ENCODE data around the gene OR5M3. TPM values are rescaled to one million over a fixed set of nuclear protein-coding genes. Genes with fewer than 3 reads are reported as not detected.

Gene OR5M3
- total RNA-seq: not detected

GRCh38 chr11:56473252-56473651 lies at the start of gene OR5M3:
TSS of gene OR5M3 (minus strand) at chr11:56473352. CDS start at chr11:56470497, 2,855 bp downstream.

GRCh38 chr11:56491270-56491669 lies 18.1 kb upstream of the OR5M3 start, which contains the start of gene OR5M8:
TSS of gene OR5M8 (minus strand) at chr11:56491370. CDS start at chr11:56491370, 0 bp downstream.

Other genes with a start within 250 kb of the OR5M3 start
- not detected for gene OR5T2, start 239.1 kb downstream of the OR5M3 start, total RNA-seq
- not detected for gene OR5T3, start 221.1 kb downstream of the OR5M3 start, total RNA-seq
- not detected for gene OR5T1, start 199.2 kb downstream of the OR5M3 start, total RNA-seq
- not detected for gene OR8H1, start 181.1 kb downstream of the OR5M3 start, total RNA-seq
- not detected for gene OR8K3, start 158.2 kb downstream of the OR5M3 start, total RNA-seq
- gene OR8K1, start 127.3 kb downstream of the OR5M3 start, total RNA-seq: not detected
- not detected for gene OR8J1, start 119.1 kb downstream of the OR5M3 start, total RNA-seq
- not detected for gene OR8U1, start 97.7 kb downstream of the OR5M3 start, total RNA-seq
- not detected for gene OR5AL1, start 60.7 kb downstream of the OR5M3 start, total RNA-seq
- not detected for gene OR5M8, start 18.0 kb upstream of the OR5M3 start, total RNA-seq
- gene OR5M11, start 69.9 kb upstream of the OR5M3 start, total RNA-seq: not detected
- gene OR5M10, start 104.4 kb upstream of the OR5M3 start, total RNA-seq: not detected
- gene OR5M1, start 141.5 kb upstream of the OR5M3 start, total RNA-seq: not detected
- gene OR5AP2, start 169.1 kb upstream of the OR5M3 start, total RNA-seq: not detected
- gene OR5AR1, start 190.3 kb upstream of the OR5M3 start, total RNA-seq: not detected
- gene OR9G1, start 225.7 kb upstream of the OR5M3 start, total RNA-seq: not detected

All from diencephalon (tissue), 1 donor.